ENCODE measurements around the gene HYAL3.
"Not testable (repeated sequence)": the region's sequence is repeated elsewhere in the genome, so short reads cannot be mapped to it uniquely, and the experiment has no call there.

HYAL3 gene

GRCh38 chr3:50262778-50263177 lies 36.4 kb downstream of the HYAL3 start:
- FAIRE-seq = no peak
- no peak for DNase-seq (ENCODE audit: extremely low spot score, insufficient read length, low read depth)

GRCh38 chr3:50262200-50262599 lies 37.0 kb downstream of the HYAL3 start:
- not testable (repeated sequence) for DNase-seq (ENCODE audit: extremely low spot score, insufficient read length, low read depth); FAIRE-seq

- DNase-seq (ENCODE audit: extremely low spot score, insufficient read length, low read depth) = no peak
- no peak for FAIRE-seq
These were observed 37.7 kb downstream of the HYAL3 start for GRCh38 chr3:50261505-50261904.

GRCh38 chr3:50260942-50261441 lies 38.2 kb downstream of the HYAL3 start:
- FAIRE-seq = no peak
- DNase-seq (ENCODE audit: extremely low spot score, insufficient read length, low read depth) = no peak

GRCh38 chr3:50260027-50260941 lies 38.9 kb downstream of the HYAL3 start:
- peak; percentile 92 for DNase-seq (ENCODE audit: extremely low spot score, insufficient read length, low read depth)
- peak; percentile 88 for FAIRE-seq

GRCh38 chr3:50259432-50260026 lies 39.7 kb downstream of the HYAL3 start:
- FAIRE-seq = no peak
- DNase-seq (ENCODE audit: extremely low spot score, insufficient read length, low read depth) = no peak

- FAIRE-seq = no peak
- DNase-seq (ENCODE audit: extremely low spot score, insufficient read length, low read depth) = no peak
These were observed 40.2 kb downstream of the HYAL3 start for GRCh38 chr3:50258979-50259378.

- DNase-seq (ENCODE audit: extremely low spot score, insufficient read length, low read depth) = no peak
- no peak for FAIRE-seq
These were observed 41.0 kb downstream of the HYAL3 start for GRCh38 chr3:50258029-50258680.

GRCh38 chr3:50256978-50257890 lies 42.0 kb downstream of the HYAL3 start:
- DNase-seq (ENCODE audit: extremely low spot score, insufficient read length, low read depth) (no peak), FAIRE-seq (no peak)

- FAIRE-seq (no peak), DNase-seq (ENCODE audit: extremely low spot score, insufficient read length, low read depth) (no peak)
These were observed 44.0 kb downstream of the HYAL3 start for GRCh38 chr3:50255251-50255615.

GRCh38 chr3:50254577-50255250 lies 44.5 kb downstream of the HYAL3 start:
- no peak for DNase-seq (ENCODE audit: extremely low spot score, insufficient read length, low read depth)

GRCh38 chr3:50251220-50251619 lies 48.0 kb downstream of the HYAL3 start:
- FAIRE-seq = no peak
- DNase-seq (ENCODE audit: extremely low spot score, insufficient read length, low read depth) = no peak

More at GRCh38 chr3:50254577-50255250, 44.5 kb downstream of the HYAL3 start:
- no peak for FAIRE-seq

GRCh38 chr3:50250514-50250913 lies 48.7 kb downstream of the HYAL3 start:
- FAIRE-seq (no peak), DNase-seq (ENCODE audit: extremely low spot score, insufficient read length, low read depth) (no peak)

- DNase-seq (ENCODE audit: extremely low spot score, insufficient read length, low read depth) = no peak
- FAIRE-seq = no peak
These were observed 49.7 kb downstream of the HYAL3 start for GRCh38 chr3:50249457-50249856.

GRCh38 chr3:50248387-50248786 lies 50.8 kb downstream of the HYAL3 start:
- no peak for FAIRE-seq
- no peak for DNase-seq (ENCODE audit: extremely low spot score, insufficient read length, low read depth)

GRCh38 chr3:50246517-50246954 lies 52.7 kb downstream of the HYAL3 start:
- FAIRE-seq = peak; percentile 49
- DNase-seq (ENCODE audit: extremely low spot score, insufficient read length, low read depth) = no peak

GRCh38 chr3:50245831-50246516 lies 53.2 kb downstream of the HYAL3 start:
- FAIRE-seq (peak; percentile 69), DNase-seq (ENCODE audit: extremely low spot score, insufficient read length, low read depth) (peak; percentile 70)

- FAIRE-seq = no peak
These were observed 53.9 kb downstream of the HYAL3 start for GRCh38 chr3:50245251-50245745.

More at GRCh38 chr3:50245251-50245745, 53.9 kb downstream of the HYAL3 start:
- DNase-seq (ENCODE audit: extremely low spot score, insufficient read length, low read depth) = no peak

Measured in GM18507 (cell line).